Fibroblast of skin of right biceps (primary cell): ENCODE data around the gene CCL8.
"Not testable (repeated sequence)": the region's sequence is repeated elsewhere in the genome, so short reads cannot be mapped to it uniquely, and the experiment has no call there.

Experiments used
- DNase-seq: peaks from one replicate; pipeline ENCODE4 v3.0.0-alpha.2; 2013

Gene CCL8

DNA sequence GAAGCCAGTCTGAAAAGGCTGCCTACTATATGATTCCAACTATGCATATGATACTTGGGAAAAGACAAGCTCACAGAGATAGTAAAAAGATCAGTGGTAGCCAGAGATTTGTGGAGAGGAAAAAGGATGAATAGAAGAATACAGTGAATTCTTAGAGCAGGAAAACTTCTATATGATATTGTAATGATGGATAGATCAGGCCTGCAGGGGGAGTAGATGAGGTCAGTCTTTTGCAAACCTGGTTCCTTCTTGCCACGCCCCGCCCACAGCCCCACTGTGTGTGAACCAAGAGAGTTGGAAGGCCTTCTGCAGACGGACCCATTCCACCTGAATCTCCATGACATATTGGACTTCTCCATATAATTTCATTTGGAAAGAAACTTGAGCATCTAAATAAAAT is 761 bp upstream of the CCL8 start:
- no peak for DNase-seq

GRCh38 chr17:34321964-34322363 is 2.7 kb downstream of the CCL8 start:
- no peak for DNase-seq

DNA sequence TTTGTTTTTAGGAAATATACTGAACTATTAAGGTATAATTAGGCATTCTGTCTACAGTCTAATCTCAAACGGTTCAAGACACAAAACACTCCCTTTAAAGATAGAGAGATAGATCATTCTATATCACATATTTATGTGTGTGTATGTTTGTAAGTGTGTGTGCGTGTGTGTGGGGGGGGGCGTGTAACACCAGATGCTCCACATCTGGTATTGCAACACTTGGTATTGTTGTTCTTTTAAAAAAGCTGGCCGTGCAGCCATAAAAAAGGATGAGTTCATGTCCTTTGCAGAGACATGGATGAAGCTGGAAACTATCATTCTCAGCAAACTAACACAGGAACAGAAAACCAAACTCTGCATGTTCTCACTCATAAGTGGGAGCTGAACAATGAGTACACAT is 8.3 kb downstream of the CCL8 start:
- not testable (repeated sequence) for DNase-seq

GRCh38 chr17:34337701-34338100 is 18.5 kb downstream of the CCL8 start:
- no peak for DNase-seq

- no peak for DNase-seq
Measured at GRCh38 chr17:34339138-34339770, 20.0 kb downstream of the CCL8 start.

DNA sequence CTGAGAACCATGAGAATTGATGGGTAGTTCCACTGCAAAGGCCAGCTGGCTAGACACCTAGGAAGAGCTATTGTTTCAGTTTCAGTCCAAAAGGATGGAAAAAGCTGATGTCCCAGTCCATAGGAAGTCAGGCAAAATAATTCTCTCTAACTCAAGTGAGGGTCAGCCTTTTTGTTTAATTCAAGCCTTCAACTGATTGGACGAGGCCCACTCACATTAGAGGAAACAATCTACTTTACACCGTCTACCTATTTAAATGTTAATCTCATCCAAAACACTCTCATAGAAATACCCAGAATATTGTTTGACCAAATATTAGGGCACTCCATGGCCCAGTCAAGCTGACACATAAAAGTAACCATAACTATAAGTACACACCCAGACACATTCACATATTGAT is 22.7 kb downstream of the CCL8 start:
- DNase-seq = no peak

DNA sequence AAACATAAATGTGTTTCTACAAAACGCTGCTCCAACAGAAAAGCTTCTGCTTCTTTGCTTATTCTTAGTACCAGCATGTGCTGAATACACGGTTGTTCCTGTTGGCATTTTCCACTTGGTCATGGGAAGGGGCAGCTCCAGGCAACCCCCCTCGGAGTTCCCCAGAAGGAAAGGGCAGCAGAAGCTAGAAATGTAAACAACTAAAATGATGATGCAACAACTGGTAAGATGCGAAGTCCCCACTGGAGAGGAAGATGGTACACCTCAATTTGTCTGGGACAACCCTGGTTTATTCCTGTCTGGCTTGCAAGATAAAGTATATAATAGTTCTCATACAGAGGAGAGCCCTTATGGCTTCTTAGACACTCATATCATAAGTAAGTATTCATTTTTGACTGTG is 27.8 kb downstream of the CCL8 start:
- DNase-seq = no peak

GRCh38 chr17:34349751-34350150 is 30.5 kb downstream of the CCL8 start:
- DNase-seq = no peak

- no peak for DNase-seq
Measured at GRCh38 chr17:34351096-34351495, 31.9 kb downstream of the CCL8 start.

DNA sequence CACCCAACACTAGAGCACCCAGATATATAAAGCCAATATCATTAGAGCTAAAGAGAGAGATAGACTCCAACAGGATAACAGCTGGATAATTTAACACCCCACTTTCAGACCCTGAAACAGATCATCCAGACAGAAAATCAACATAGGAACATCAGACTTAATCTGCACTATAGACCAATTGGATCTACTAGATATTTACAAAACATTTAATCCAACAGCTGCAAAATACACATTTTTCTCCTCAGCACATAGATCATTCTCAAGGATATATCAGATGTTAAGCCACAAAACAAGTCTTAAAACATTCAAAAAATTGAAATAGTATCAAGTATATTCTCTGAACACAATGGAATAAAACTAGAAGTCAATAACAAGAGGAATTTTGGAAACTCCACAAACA is 33.0 kb downstream of the CCL8 start:
- no peak for DNase-seq

DNA sequence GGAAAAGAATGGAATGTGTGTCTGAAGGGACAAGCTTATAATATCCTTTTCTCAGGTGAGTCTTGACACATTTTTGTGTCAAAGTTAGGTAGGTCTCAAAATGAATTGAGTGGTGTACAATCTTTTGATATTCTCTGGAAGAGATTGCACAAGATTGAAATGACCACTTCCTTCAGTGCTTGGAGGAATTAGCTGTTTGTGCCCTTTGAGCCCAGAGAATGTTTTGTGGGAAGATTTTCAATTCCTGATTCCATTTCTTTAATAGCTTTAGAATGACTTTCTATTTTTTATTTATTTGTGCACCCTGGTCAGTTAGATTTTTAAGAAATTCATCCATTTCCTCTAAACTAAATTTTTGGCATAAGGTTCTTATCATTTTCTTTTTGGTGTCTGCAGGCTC is 35.4 kb downstream of the CCL8 start:
- no peak for DNase-seq

GRCh38 chr17:34356194-34356593 is 37.0 kb downstream of the CCL8 start, which contains the start of gene CCL13:
Gene CCL13 (plus strand): TSS chr17:34356480. CDS start chr17:34356527, 47 bp downstream.
- no peak for DNase-seq

DNA sequence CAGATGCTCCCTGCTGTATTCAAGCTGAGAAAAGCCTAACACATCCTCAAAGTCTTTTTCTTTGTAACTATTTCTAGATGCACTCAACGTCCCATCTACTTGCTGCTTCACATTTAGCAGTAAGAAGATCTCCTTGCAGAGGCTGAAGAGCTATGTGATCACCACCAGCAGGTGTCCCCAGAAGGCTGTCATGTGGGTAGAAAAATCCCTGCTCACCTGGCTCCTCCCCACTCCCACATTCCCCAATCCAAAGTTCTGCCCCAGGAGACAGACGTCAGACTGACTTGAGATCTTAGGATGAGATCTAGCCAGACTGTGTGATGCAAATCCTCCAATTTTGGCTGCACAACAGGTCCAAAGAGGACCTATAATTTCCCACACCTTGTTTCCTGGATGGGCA is 38.2 kb downstream of the CCL8 start:
- DNase-seq = no peak

- DNase-seq = no peak
Measured at GRCh38 chr17:34358631-34359030, 39.4 kb downstream of the CCL8 start.

DNA sequence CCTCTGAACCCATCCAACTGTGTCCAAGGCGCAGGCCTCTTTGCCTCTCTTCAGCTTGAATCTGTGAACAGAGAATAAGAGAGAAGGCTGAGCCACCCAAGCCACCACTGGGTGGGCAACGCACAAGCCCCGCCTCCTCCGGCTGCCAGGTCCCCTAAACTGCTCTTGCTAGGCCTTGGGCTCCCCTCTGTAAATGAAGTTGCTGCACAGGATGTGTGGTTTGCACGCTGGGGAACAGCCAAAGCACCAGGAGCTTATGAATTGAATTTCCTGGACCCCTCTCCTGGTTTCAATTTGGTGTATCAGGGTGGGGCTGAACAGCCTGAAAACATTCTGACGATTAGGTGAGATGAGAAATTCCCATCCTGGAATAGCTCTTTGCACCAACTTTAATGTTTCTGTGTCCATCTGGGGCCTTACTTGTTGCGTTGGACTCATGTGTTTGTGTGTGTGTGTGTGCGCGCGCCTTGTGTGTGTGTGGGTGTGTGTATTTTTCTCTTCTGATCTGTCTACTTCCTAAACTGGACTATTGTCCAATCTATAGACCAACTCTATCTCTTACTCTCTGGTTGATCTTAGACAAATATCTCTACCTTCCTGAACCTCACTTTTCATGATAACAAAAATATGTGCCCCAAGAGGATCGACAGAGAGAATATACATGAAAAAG is 41.5 kb downstream of the CCL8 start:
- no peak for DNase-seq

- DNase-seq = peak; percentile 78
Measured at GRCh38 chr17:34361478-34362061, 42.3 kb downstream of the CCL8 start.

DNA sequence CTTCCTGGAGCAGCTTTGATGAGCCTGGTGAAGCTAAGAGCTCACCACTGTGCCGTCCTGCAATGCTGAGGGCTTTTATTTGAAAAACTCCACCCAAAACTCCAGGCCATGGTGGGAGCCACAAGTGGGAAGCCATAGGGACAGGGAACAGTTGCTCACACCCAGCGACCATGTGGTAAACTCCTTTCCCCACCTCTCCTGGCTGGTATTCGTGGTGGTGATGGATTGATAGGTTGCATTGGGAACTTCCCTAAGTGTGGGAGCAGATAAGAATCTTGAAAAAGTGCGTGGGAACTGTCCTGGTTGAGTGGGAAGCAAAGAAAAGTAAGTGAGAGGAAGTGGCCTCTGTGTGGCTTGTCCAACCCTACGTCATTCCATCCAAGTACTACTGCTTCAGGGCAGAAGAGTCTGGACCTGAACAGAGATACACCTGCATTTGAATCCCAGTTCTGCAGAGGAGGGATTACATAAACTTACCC is 44.0 kb downstream of the CCL8 start, which contains the start of gene CCL1:
Gene CCL1 (minus strand): TSS at position 51 of the 479 bp plus-strand sequence. CDS start 72 bp downstream, outside the sequence.
- DNase-seq = no peak

- DNase-seq = no peak
Measured at GRCh38 chr17:34364751-34365150, 45.5 kb downstream of the CCL8 start.

DNA sequence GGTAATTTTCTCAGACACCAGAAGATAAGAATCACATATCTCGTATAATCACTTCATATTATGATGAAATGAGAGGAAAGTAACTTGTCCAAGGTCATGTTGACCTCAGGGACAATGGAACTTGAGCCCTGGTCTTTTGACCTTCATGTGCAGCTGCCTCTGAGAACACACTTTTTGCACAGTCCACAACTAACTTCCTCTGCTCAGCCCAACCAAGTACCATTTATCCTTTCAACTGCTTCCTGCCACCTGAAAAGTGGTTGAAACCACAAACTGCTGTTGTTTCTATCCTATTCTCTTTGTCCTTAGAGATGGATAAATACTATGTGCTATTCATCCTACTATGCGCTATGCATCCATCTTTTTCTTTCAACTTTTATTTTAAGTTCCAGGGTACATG is 46.1 kb downstream of the CCL8 start:
- no peak for DNase-seq

DNA sequence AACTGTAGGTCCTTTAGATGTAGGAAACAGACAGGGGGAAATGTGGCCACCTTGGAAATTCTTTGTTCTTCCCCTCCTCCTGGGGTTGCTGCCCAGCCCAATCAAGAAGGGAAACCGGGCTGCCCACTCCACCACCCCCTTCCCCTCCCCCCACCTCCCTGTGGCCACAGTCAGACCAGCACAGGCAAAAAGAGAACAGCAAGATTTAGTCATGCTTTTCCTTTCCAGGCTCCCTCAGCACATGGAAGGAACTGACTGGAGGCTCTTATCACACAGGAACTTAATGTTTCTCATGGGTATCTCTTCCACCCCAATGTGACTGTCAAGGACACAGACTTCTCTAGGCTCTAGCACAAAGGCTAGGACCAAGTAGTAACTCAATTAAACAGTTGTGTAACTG is 46.8 kb downstream of the CCL8 start:
- DNase-seq = no peak

DNA sequence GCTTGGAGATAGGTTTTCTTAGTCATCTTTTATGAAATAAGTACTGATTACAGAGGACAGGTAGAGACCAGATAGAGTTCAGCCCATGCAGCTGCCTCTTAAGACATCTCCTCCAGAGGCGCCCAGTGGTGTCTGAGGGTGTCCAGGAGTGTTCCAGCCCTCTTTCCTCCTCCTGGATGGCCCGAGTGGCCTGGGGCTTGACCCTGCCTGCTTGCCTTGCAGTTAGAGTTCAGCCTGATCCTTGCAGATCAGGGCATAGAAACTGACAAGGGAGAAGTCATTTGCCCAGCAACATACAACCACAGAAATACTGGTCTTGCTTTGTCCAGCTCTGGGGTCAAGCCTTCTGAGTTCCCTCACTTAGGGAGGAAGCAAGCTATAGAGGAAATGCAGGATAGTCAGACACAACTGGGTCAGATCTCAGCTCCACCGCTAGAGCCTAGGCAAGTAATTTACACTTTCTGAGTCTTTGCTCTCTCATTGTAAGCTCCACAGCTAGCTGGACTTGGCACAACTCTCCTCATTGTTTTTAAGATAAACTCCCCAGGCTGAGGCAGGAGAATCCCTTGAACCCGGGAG is 47.4 kb downstream of the CCL8 start:
- no peak for DNase-seq

GRCh38 chr17:34367486-34368195 is 48.4 kb downstream of the CCL8 start:
- no peak for DNase-seq
